Measurements from ENCODE around the gene GHDC. TPM values are rescaled to one million over a fixed set of nuclear protein-coding genes. Genes with fewer than 3 reads are reported as not detected.
"Not testable (repeated sequence)": the region's sequence is repeated elsewhere in the genome, so short reads cannot be mapped to it uniquely, and the experiment has no call there.

Gene GHDC
- total RNA-seq, 1 donor, result 14.7 TPM

GRCh38 chr17:42146911-42147607 is 47.2 kb downstream of the GHDC start:
- TF ChIP-seq CTCF (IDR thresholded peaks at IDR 0.05; ENCODE audit: insufficient read depth, low read depth, low read length), result no peak
- no peak overlapping the region for H3K4me3 ChIP-seq (ENCODE audit: low read depth, low read length)
- no peak for DNase-seq (ENCODE audit: low read depth)

- DNase-seq (ENCODE audit: low read depth); H3K4me3 ChIP-seq (ENCODE audit: low read depth, low read length): not testable (repeated sequence)
Measured at GRCh38 chr17:42143138-42143537, 51.2 kb downstream of the GHDC start.

GRCh38 chr17:42142371-42142896 is 51.9 kb downstream of the GHDC start:
- H3K4me3 ChIP-seq (ENCODE audit: low read depth, low read length), result no peak overlapping the region
- TF ChIP-seq CTCF (IDR thresholded peaks at IDR 0.05; ENCODE audit: insufficient read depth, low read depth, low read length), result no peak
- DNase-seq (ENCODE audit: low read depth), result peak; percentile 29

GRCh38 chr17:42141382-42141781 is 52.9 kb downstream of the GHDC start:
- no peak overlapping the region for H3K4me3 ChIP-seq (ENCODE audit: low read depth, low read length)
- DNase-seq (ENCODE audit: low read depth), result no peak
- TF ChIP-seq CTCF (IDR thresholded peaks at IDR 0.05; ENCODE audit: insufficient read depth, low read depth, low read length), result no peak

GRCh38 chr17:42140690-42141089 is 53.6 kb downstream of the GHDC start:
- DNase-seq (ENCODE audit: low read depth); H3K4me3 ChIP-seq (ENCODE audit: low read depth, low read length): not testable (repeated sequence)

Other genes starting within 250 kb of the GHDC start
- gene CNP, start 227.7 kb downstream of the GHDC start, total RNA-seq, result 94.6 and 98.6 TPM in 2 replicates
- 63.8 and 80.7 TPM in 2 replicates for gene DNAJC7, start 177.1 kb downstream of the GHDC start, total RNA-seq
- gene NKIRAS2, start 174.4 kb downstream of the GHDC start, total RNA-seq, result 34.5 and 35.8 TPM in 2 replicates
- gene C17orf113, start 143.9 kb downstream of the GHDC start, total RNA-seq, result under 0.01 and 0.32 TPM in 2 replicates
- gene ZNF385C, start 96.0 kb downstream of the GHDC start, total RNA-seq, result not detected in 2 replicates
- 9.0 and 12.1 TPM in 2 replicates for gene DHX58, start 81.8 kb downstream of the GHDC start, total RNA-seq
- gene KAT2A, start 73.1 kb downstream of the GHDC start, total RNA-seq, result 10.6 and 13.0 TPM in 2 replicates
- gene HSPB9, start 71.7 kb downstream of the GHDC start, total RNA-seq, result not detected in 2 replicates
- 68.0 and 83.3 TPM in 2 replicates for gene RAB5C, start 39.5 kb downstream of the GHDC start, total RNA-seq
- under 0.01 TPM in 1 of 2 replicates, not detected in the other for gene KCNH4, start 13.4 kb downstream of the GHDC start, total RNA-seq
- not detected in 2 replicates for gene HCRT, start 9.0 kb downstream of the GHDC start, total RNA-seq
- gene STAT5B, start 81.9 kb upstream of the GHDC start, total RNA-seq, result 33.5 and 38.4 TPM in 2 replicates
- gene STAT5A, start 94.0 kb upstream of the GHDC start, total RNA-seq, result 13.8 and 16.1 TPM in 2 replicates
- gene STAT3, start 193.9 kb upstream of the GHDC start, total RNA-seq, result 113 and 180 TPM in 2 replicates
- 988 and 1,007 TPM in 2 replicates for gene CAVIN1, start 228.8 kb upstream of the GHDC start, total RNA-seq